Measurements from ENCODE around the gene CD101.

The CD101 gene

GRCh38 chr1:116958977-116959376, 42.6 kb upstream of the CD101 start:
- H3K4me3 ChIP-seq (ENCODE audit: low read depth, low read length) = no peak overlapping the region
- DNase-seq (ENCODE audit: low read depth) = no peak
- no peak for TF ChIP-seq CTCF (IDR thresholded peaks at IDR 0.05; ENCODE audit: insufficient read depth, low read depth, low read length, missing control alignments)

GRCh38 chr1:116961606-116962005, 40.0 kb upstream of the CD101 start:
- no peak for TF ChIP-seq CTCF (IDR thresholded peaks at IDR 0.05; ENCODE audit: insufficient read depth, low read depth, low read length, missing control alignments)
- no peak for DNase-seq (ENCODE audit: low read depth)
- H3K4me3 ChIP-seq (ENCODE audit: low read depth, low read length) = no peak overlapping the region

- peak; percentile 6 for DNase-seq (ENCODE audit: low read depth)
- H3K4me3 ChIP-seq (ENCODE audit: low read depth, low read length) = no peak overlapping the region
- no peak for TF ChIP-seq CTCF (IDR thresholded peaks at IDR 0.05; ENCODE audit: insufficient read depth, low read depth, low read length, missing control alignments)
Measured at GRCh38 chr1:116962987-116963639, 38.4 kb upstream of the CD101 start.

- DNase-seq (ENCODE audit: low read depth) = no peak
- TF ChIP-seq CTCF (IDR thresholded peaks at IDR 0.05; ENCODE audit: insufficient read depth, low read depth, low read length, missing control alignments) = no peak
- H3K4me3 ChIP-seq (ENCODE audit: low read depth, low read length) = no peak overlapping the region
Measured at GRCh38 chr1:116966791-116967190, 34.8 kb upstream of the CD101 start.

- DNase-seq (ENCODE audit: low read depth) = no peak
- no peak for TF ChIP-seq CTCF (IDR thresholded peaks at IDR 0.05; ENCODE audit: insufficient read depth, low read depth, low read length, missing control alignments)
- H3K4me3 ChIP-seq (ENCODE audit: low read depth, low read length) = no peak overlapping the region
Measured at GRCh38 chr1:116968724-116969123, 32.8 kb upstream of the CD101 start.

- no peak for TF ChIP-seq CTCF (IDR thresholded peaks at IDR 0.05; ENCODE audit: insufficient read depth, low read depth, low read length, missing control alignments)
- no peak overlapping the region for H3K4me3 ChIP-seq (ENCODE audit: low read depth, low read length)
- DNase-seq (ENCODE audit: low read depth) = no peak
Measured at GRCh38 chr1:116971258-116971860, 30.2 kb upstream of the CD101 start.

Data from GM12865 (cell line).